Activated naive CD8-positive, alpha-beta T cell treated with anti-CD3 and anti-CD28 coated beads, Interleukin-2, amount 50 U/mL, for 16 hours (primary cell): Measurements from ENCODE around the gene EPC2.
"Not testable (repeated sequence)": the region's sequence is repeated elsewhere in the genome, so short reads cannot be mapped to it uniquely, and the experiment has no call there.

Experiments
- DNase-seq: peaks from one replicate; pipeline ENCODE4 v3.0.0-alpha.2; 2020; ENCODE audit warnings: low read depth, low spot score

Gene EPC2

DNA sequence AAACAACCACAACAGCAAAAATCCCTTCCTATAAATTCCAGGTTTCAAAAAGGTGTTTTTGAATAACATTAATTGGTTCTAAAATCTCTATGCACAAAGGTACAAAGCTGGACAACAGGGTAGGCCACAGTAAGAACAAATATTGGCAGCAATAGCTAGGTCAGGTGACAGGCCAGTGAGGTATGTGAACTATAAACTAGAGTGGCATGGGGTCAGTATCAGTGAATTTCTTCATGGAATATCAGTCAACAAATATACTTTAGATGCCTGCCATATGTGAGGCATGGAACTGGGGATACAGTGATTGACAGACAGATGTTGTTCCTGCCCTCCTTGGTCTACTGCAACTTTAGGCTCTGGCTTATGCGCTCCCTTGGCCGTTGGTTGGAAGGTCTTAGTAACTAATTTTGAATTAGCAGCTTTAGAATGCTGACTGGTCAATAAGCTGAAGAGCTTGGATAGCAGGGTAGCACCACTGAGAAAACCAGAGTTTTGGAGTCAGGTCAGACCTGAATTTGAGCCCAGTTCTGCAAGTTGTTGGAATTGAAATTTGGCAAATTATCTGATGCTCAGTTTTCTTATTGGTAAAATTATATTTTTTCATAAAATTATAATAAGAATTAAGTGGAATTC lies 2.3 kb upstream of the EPC2 start:
- DNase-seq, result no peak

DNA sequence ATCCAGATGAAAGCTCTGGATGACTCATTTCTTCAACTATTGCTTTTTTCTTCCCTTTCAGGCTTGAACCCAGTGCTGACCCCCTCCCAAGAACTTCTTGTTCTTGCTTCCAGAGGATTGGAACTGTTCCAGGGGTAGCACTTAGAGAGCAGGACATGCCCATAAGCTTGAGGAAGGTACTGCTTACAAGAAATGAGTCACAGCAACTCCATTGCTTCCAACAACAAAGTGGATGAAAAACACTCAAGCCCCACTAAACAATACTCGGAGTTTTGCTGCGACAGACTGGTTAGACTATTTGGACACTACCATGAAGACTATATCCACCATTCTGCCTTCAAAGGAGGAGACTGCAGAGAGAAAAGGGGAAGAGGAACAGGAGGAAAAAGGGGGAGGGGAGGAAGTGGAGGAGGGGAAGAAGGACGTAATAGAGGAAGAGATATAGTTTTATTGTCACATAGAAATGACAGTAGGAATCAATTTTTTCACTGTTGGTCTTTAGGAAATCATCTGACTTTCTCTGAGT lies 1.6 kb upstream of the EPC2 start:
- DNase-seq, result no peak

DNA sequence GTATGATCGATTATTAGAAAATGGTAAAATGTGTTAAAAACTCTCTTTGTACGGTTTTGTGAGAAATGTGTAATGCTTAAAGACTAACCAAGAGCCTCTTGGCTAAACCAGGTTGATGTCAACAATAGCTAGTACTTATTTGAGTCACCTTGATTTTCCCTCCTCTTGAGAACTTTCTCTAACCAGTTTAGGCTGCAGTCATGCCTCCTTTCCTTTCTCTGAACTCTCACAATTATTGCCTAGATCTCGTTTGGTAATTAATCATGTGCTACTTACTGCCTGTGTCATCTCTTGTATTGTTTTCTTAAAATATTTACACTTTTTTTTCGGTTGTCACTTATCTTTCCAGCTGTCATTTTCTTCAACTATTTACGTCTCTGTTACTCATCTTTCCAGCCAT lies 1.1 kb upstream of the EPC2 start:
- DNase-seq, result no peak

DNA sequence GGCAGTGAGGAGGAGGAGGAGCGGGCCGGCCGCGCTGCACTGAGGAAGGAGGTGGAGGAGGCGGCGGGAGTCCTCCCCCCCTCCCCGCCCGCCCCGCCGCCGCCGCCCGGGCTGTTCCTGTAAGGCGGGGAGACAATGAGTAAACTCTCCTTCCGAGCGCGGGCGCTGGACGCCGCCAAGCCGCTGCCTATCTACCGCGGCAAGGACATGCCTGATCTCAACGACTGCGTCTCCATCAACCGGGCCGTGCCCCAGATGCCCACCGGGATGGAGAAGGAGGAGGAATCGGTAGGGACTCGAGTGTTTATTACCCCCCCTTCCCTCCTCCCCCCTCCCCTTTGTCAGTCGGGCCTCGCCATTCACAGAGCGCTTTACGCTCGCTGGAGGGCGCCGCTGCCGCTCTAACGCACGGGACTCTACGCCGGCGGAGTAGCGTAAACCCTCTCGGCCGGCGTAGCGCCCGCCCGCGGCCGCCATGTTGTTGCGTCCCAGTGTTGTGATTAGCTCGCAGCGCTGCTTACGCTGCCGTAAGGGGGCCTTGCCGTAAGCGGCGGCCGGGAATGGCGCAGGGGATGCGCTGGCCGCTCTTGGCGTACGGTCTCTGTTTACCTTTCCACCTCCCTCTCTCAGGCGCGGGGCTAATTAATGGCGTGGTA lies 460 bp downstream of the EPC2 start:
- DNase-seq, result peak; percentile 84

DNA sequence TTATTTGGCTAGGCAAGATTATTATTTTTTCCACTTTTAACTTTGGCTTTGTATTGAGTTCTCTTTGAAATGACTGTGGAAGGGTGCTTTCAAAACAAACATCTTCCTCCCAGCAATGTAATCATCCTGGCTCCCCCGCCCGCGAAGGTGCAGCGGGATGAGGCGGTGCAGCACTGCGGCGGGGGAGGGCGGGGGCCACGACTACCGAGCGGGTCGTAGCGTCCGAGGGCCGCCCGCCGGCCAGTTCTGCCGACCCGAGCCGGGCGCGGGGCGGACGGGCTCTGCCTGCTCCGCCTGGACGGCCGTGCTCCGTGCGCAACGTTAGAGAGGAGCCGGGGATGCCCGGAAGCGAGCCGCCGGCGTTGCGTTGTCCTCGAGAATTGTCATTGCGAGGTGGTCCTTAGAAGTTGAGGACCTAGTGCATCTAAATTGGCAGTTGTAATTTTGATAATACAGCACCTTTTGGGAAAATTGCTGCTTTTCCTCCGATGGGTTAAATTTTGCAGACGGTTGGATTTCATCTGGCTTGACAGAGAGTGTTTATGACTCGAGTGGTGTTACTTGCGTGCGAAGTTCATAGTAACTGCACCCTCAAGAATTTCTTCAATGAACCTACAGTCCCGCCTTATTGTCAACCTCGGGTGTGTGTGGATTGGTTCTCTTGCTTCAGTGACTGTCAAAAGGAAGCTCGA lies 1.1 kb downstream of the EPC2 start:
- DNase-seq, result peak; percentile 11

DNA sequence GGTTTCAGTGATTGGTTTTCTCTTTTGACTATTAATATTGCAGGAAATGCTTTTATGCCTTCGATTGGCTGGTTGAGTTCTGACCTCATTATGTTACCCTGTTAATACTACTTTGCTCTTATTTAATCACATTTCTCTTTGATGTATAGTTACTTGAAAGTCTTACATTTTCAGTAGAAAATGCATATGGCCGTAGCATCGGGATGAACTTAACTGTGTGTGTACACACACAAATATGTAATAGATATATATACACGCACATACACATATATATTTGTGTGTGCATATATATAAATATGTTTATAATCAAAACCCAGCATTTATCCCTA lies 1.6 kb downstream of the EPC2 start:
- DNase-seq, result no peak

DNA sequence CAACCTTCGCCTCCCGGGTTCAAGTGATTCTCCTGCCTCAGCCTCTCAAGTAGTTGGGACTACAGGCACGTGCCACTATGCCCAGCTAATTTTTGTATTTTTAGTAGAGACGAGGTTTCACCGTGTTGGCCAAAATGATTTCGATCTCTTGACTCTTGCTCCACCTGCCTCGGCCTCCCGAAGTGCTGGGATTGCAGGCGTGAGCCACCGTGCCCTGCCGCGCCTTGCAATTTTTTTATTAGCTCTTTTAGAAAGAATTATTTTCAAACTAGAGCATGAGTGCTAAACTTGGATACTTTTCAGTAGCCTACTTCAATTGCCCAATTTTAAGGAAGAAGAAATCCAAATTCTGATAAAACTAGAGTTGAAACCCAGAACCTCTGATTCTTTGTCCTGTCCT lies 3.2 kb downstream of the EPC2 start:
- DNase-seq, result not testable (repeated sequence)

DNA sequence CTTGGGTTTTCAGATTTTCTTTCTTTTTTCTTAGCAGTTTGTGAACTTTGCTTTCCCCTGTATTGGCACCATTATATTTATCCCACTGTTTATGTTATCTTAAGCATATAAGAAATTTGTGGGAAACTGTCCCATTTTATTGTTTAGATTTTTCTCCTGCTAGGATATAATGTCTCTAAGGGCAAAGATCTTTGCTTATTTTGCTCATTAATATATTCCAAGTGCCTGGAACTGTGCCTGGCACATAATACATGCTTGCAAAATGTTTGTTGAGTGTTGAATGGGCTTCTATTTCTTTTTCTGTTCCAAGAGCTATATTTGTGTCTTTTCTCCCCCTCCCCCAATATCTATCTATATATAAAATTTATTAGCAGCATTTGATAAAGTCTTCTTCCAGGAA lies 5.4 kb downstream of the EPC2 start:
- DNase-seq, result no peak

DNA sequence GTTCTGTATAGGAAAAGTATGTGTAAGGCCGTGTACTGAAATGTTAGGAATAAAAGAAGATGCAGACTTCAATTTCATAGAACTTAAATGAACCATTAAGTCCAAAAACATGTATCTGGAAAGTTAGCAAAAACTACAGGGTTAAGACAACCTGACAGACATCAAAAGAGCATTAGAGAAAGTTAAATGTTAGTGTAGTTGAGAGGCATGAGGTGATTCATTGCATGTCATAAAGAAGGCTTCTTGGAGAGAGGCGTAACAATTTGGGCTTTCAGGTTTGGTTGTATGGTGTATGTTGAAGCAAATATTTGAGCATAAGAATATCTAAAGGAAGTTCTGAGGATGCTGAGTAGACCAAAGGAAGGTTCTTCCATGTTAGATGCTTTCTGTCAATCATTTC lies 6.3 kb downstream of the EPC2 start:
- DNase-seq, result no peak

DNA sequence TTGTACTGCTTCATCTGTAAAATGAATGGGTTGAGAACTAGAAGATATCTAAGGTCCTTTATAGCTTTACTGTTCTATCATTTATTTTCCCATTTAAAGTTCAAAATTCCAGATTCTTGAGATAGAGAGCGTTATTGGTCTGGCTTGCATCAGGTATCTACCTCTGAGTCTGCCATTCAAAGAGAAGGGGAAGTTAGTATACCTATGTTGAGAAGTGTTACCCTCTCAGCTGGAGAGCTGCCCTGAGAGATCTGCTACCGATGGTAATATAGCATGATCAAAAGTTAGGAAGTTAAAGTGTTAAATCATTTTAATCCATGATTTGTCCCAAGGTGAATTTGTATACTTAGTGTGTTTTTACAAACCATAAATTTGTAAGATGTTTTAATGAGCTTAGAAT lies 7.4 kb downstream of the EPC2 start:
- DNase-seq, result no peak

DNA sequence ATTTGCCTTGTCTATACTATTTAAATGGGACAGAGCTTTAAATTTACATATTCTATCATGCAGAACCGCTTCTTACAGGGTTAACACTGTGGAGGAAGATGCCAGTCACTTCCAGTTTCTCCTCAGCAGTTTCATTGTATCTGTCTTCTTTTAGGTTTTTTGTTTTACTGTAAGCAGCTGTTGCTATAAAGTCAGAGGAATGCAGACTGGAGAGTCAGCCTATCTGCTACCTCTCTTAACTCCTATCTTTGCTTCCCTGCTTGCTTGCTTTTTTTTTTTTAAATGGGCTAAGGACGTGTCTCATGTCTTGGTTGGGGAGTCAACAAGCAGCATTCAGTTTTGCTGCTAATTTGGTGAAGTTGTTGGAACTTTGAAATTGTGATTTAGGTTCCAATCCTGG lies 8.9 kb downstream of the EPC2 start:
- DNase-seq, result no peak

DNA sequence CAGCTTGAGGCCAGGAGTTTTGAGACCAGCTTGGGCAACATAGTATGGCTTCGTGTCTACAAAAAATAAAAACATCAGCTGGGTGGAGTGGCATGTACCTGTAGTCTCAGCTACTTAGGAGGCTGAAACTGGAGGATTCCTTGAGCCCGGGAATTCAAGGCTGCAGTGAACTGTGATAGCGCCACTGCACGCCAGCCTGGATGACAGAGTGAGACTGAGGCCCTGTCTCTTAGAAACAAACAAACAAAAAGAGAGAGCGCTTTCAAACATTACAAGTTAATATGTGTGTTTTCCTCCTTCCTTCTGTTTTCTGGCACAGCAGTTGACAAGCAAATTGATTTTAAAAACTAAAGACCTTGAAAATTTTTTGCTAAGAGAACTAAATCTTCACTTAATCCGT lies 9.9 kb downstream of the EPC2 start:
- no peak for DNase-seq

DNA sequence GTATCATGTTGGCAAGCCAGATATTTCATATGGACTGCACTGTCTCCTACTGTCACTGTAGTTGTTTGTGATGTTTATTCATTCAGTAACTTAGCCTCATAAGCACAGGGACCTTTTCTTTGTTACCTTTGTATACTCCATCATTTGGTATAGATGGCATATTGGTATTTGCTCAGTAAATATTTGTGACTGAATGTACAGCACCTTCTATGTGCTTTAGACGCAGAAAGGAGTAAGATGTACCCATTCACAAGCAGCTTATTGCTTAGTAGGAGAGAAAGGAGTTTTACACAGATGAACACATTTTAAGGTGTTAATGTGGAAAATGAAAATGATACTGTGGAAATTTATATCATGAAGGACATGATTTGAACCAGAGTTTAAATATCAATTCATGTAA lies 12.0 kb downstream of the EPC2 start:
- DNase-seq, result no peak

DNA sequence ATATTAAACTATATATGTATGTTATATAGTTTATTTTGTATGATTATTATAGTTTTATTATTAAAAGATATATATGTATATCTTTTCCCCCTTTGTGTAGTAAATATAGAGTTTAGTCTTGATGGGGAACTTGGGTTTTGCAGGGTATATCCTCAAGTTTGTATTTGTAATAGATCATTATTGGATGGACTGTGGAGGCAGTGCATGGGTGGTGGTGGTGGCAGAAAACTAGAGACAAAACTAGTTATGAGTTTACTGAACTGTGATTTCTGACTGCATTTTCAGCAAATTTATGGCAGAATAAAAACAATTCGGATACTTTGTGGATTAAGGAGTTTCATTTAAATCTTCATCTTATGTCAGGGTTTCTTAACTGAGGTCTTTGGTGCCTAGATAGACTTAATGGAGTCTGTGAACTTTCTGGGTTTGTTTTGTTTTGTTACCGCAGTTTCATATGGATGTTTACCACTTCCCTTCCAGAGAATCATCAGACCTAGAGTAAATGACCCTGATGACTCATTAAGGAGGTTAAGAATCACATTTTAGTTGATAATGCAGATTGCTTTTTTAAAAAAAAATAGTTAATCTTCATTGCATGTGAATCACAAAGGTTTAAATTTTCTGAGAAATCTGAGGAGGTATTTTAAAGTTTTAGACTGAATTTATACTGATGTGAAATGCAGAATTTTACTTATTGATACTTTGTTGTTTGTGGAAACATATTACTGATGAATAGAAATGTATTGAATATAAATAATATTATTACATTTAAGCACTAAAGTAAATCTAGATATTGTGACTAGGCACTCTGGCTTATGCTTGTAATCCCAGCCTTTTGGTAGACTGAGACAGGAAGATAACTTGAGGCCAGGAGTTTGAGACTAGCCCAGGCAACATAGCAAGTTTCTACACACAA lies 14.5 kb downstream of the EPC2 start:
- no peak for DNase-seq

DNA sequence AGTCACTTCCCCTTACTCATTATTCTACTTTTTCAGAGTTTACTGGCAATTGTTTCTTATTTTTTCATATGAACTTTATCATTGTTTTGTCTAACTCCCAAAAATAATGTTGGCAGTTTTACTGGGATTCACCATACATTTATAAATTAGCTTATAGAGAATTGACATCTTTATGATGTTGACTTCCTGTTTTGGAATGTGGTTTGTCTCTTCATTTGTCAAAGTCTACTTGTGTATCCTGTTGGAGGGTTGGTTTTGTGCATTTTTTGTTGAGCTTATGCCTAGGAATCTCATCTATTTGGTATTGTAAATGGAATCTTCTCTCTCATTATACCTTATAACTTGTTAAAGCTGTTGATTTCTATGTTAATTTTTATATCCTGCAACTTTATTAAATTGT lies 16.4 kb downstream of the EPC2 start:
- DNase-seq, result no peak

DNA sequence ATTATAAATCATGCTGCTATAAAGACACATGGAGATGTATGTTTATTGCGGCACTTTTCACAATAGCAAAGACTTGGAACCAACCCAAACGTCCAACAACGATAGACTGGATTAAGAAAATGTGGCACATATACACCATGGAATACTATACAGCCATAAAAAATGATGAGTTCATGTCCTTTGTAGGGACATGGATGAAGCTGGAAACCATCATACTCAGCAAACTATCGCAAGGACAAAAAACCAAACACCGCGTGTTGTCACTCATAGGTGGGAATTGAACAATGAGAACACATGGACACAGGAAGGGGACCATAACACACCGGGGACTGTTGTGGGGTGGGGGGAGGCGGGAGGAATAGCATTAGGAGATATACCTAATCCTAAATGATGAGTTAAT lies 17.8 kb downstream of the EPC2 start:
- DNase-seq, result not testable (repeated sequence)

DNA sequence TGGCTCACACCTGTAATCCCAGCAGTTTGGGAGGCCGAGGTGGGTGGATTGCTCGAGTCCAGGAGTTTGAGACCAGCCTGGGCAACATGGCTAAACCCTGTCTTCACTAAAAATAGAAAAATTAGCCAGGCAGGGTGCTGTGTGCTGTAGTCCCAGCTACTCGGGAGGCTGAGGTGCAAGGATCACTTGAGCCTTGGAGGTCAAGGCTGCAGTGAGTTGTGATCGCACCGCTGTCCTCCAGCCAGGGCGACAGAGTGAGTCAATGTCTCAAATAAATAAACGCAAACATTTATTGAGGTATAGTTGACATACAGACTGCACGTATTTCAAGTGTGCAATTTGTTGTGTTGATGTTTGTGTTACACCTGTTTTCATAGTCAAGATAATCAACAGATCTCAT lies 19.7 kb downstream of the EPC2 start:
- no peak for DNase-seq

DNA sequence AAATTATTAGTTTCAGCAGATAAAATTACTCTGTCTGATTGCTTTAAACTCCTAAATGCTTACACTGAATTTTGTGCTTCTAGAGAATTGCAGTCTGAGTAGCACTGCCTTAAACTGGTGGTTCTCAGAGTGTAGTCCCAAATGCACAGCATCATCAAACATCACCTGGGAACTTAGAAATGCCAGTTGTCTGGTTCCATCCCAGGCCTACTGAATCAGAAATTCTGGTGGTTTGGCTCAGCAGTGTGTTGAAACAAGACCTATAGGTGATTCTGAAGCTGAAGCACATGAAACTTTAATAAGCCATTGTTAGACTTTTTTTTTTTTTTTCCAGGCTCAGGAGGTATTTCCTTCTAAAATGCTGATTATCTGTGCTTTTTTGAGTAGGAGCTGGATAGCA lies 22.0 kb downstream of the EPC2 start:
- DNase-seq, result no peak

DNA sequence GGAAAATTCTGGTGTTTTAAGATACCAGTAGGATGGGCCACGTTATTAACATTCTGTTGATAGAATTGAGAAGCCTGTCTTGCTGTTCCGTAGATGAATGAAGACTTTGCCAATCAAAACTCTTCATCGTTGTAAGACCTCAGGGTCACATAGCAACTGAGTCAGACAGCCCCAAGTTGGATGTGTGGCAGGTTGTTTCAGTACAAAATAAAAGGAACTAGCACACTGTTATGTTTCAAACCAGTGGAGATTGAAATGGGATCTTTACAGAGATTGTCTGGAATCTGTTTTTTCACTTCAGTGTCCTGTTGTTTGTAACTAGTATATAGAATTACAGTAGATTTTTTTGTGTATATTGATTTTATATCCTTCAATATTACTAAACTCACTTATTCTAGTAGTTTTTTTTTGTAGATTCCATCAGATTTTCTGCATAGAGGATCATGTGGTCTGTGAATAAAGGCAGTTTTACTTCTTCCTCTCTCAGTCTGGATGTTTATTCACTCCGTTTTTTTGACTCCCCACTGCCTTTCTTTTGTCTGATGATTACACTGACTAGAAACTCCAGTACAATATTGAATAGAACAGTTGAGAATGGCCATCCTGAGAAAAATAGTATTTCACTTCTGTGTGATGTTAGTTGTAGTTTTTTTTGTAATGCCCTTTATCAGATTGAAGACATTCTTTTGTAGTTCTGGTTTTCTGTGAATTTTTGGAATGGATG lies 22.7 kb downstream of the EPC2 start:
- DNase-seq, result no peak

DNA sequence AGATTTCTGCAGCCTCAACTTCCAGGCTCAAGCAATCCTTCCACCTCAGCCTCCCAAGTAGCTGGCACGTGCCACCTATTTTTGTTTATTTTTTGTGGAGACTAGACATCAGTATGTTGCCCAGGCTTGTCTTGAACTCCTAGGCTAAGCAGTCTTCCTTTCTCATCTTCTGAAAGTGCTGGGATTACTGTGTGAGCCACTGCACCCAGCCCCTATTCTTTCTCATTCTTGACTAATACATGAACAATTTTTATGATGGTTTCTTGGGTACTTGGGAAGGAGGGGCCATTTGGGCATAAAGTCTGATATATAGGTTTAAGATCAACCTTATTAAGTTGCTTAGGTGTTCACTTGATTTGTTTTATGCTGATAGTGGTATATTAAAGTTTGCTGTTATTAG lies 26.2 kb downstream of the EPC2 start:
- DNase-seq, result no peak
